ENCODE data around the gene LPCAT4. TPM values are rescaled to one million over a fixed set of nuclear protein-coding genes. Genes with fewer than 3 reads are reported as not detected.
"Not testable (repeated sequence)": the region's sequence is repeated elsewhere in the genome, so short reads cannot be mapped to it uniquely, and the experiment has no call there.

The LPCAT4 gene
- total RNA-seq, 1 experiment from 2014 or later = 49.2 TPM

DNA sequence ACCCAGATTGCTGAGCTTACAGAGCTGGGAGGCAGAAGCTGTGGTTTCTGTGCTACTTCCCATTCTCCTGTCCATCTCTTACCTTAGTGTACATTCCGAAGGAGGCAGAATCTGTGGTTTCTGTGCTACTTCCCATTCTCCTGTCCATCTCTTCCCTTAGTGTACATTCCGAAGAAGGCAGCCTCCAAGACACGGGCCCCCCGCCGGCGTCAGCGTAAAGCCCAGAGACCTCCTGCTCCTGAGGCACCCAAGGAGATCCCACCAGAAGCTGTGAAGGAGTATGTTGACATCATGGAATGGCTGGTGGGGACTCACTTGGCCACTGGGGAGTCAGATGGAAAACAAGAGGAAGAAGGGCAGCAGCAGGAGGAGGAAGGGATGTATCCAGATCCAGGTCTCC lies 12.7 kb downstream of the LPCAT4 start:
- H3K27me3 ChIP-seq (ENCODE audit: control insufficient read depth, insufficient read depth, low read length) = no peaks in the 10 kb centered on the region
- no peak overlapping the region for H3K4me3 ChIP-seq (ENCODE audit: insufficient read depth, low read depth, low read length)
- DNase-seq = no peak
- H3K36me3 ChIP-seq (replicated peaks; ENCODE audit: control insufficient read depth, insufficient read depth, low read length) = peaks cover 12% of the 10 kb centered on the region

DNA sequence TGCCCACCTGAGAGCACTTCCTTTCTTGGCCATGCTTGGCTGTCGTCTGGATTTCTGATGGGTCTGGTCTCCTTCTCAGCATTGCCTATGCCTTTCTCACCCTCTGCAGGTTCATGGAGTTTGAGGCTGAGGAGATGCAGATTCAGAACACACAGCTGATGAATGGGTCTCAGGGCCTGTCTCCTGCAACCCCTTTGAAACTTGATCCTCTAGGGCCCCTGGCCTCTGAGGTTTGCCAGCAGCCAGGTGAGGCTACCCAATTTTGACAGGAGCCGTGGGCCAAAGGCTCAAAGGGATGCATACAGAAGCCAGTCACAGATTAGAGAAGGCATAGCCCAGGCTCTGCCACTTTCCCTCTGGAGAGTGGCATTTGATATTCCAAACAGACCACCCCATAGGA lies 13.4 kb downstream of the LPCAT4 start:
- Histone ChIP-seq H3K36me3 (replicated peaks; ENCODE audit: control insufficient read depth, insufficient read depth, low read length) (peaks cover 10% of the 10 kb centered on the region), H3K27me3 (ENCODE audit: control insufficient read depth, insufficient read depth, low read length) (no peaks in the 10 kb centered on the region), H3K4me3 (ENCODE audit: insufficient read depth, low read depth, low read length) (no peak overlapping the region)
- DNase-seq = peak; percentile 51

DNA sequence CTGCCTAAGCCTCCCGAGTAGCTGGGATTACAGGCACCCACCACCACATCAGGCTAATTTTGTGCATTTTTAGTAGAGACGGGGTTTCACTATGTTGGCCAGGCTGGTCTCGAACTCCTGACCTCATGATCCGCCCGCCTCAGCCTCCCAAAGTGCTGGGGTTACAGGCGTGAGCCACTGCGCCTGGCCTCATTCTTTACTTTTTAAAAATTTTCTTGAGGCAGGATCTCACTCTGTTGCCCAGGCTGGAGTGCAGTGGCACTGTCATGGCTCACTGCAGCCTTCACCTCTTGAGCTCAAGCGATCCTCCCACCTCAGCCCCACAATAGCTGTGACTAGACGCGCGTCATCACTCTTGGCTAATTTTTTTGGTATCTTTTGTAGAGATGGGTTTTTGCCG lies 14.0 kb downstream of the LPCAT4 start:
- H3K36me3 ChIP-seq (replicated peaks; ENCODE audit: control insufficient read depth, insufficient read depth, low read length); H3K27me3 ChIP-seq (ENCODE audit: control insufficient read depth, insufficient read depth, low read length); H3K4me3 ChIP-seq (ENCODE audit: insufficient read depth, low read depth, low read length); DNase-seq: not testable (repeated sequence)

DNA sequence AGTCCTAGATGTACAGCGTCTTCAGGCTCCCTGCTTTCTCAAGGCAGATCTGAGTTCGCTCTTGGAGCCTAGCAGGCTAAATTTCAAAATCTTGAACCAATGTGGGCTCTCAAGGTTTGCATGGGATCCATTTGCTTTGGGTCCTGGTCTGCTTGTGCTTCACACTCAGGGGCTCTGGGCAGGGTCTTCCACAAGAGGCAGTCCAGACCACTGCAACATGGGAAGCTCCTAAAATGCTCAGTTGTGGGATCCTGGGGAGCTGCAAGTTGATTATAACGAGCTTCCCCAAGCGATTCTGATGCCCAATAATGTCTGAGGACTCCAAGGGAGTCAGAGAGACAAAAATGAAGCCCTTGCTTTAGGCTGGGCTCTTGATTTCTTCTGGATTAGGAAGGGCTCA lies 17.2 kb downstream of the LPCAT4 start:
- H3K4me3 ChIP-seq (ENCODE audit: insufficient read depth, low read depth, low read length) = no peak overlapping the region
- no peak for DNase-seq
- H3K27me3 ChIP-seq (ENCODE audit: control insufficient read depth, insufficient read depth, low read length) = no peaks in the 10 kb centered on the region
- H3K36me3 ChIP-seq (replicated peaks; ENCODE audit: control insufficient read depth, insufficient read depth, low read length) = 0 out of 2 replicates have a peak, but pooled peaks cover 1% of the 10 kb centered on the region

DNA sequence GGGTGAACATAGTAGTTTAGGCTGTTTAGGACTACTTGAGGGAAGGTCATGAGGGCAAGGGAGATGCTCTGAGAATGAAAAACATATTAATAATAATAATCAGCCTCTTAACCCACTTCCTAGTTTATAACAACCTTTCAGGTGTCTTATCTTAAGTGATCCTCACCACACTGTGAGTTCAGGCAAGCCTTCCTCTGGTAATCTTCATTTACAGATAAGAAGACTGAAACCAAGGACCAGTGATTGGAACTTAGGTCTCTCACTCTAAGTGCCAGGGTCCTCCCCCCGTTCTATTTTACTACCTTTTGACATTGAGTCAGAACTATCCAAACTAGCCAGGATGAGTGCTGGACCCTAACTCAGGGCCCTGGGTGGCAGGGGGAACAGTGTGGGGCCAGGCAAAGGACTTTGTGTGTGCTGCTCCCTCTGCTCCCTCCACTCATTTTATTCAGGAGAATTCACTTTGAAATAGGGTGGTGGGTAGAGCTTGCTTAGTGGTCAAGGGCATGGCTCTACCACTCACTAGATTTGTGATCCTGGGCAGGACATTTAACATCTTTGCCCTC lies 18.2 kb downstream of the LPCAT4 start:
- H3K4me3 ChIP-seq (ENCODE audit: insufficient read depth, low read depth, low read length) = no peak overlapping the region
- no peak for DNase-seq
- H3K27me3 ChIP-seq (ENCODE audit: control insufficient read depth, insufficient read depth, low read length) = no peaks in the 10 kb centered on the region
- H3K36me3 ChIP-seq (replicated peaks; ENCODE audit: control insufficient read depth, insufficient read depth, low read length) = no peaks in the 10 kb centered on the region

DNA sequence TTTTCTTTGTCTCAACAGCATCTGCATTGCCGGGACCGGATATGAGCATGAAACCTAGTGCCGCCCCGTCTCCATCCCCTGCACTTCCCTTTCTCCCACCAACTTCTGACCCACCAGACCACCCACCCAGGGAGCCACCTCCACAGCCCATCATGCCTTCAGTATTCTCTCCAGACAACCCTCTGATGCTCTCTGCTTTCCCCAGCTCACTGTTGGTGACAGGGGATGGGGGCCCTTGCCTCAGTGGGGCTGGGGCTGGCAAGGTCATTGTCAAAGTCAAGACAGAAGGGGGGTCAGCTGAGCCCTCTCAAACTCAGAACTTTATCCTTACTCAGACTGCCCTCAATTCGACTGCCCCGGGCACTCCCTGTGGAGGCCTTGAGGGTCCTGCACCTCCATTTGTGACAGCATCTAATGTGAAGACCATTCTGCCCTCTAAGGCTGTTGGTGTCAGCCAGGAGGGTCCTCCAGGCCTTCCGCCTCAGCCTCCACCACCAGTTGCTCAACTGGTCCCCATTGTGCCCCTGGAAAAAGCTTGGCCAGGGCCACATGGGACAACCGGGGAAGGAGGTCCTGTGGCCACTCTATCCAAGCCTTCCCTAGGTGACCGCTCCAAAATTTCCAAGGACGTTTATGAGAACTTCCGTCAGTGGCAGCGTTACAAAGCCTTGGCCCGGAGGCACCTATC lies 18.9 kb downstream of the LPCAT4 start:
- Histone ChIP-seq H3K27me3 (ENCODE audit: control insufficient read depth, insufficient read depth, low read length) (no peaks in the 10 kb centered on the region), H3K36me3 (replicated peaks; ENCODE audit: control insufficient read depth, insufficient read depth, low read length) (no peaks in the 10 kb centered on the region), H3K4me3 (ENCODE audit: insufficient read depth, low read depth, low read length) (no peak overlapping the region)
- DNase-seq = no peak

DNA sequence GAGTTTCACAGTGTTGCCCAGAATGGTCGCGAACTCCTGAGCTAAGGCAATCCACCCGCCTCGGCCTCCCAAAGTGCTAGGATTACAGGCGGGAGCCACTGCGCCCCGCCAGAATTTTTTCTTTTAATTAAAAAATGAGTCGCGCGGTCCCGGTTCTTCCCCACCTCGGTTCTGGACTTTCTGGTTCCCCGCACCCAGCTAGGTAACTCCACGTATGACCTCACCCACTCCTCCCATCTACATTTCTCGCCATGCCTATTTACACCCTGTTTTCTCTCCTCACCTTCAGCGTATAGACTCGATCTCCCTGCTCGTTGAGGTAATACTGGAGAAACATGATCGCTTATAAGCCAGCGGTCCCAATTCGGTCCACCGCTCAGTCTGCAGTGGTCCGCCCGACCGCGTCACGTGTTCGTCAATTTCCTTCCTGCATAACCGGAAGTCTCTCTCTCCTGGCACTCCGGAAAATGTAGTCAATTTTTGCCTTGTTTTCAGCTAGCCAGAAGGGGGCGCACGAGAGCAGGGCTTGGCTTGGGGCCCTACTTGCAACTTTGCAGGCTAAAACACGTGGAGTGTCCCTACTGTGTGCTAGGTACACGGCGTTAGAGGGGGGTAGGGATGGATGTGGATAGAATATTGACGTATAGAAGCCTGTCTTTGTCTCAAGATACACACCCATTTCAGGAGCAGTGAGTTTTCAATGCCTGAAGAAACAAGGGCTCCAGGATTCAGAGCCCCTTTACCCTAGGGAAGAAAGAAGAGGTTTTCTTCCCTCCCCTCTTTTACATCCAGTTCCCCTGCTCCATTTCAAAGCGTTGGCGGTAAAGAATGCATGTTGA lies 24.0 kb downstream of the LPCAT4 start, which contains the start of the genes NOP10 and NUTM1:
Gene NOP10, minus strand, starts transcription at position 400 of the 839 bp plus-strand sequence. Its CDS starts 63 bp downstream, at position 337.
Gene NUTM1, plus strand, starts transcription at position 579 of the 839 bp plus-strand sequence. CDS start 382 bp downstream, outside the sequence.
- Histone ChIP-seq H3K36me3 (replicated peaks; ENCODE audit: control insufficient read depth, insufficient read depth, low read length) (peaks cover 7% of the 10 kb centered on the region), H3K27me3 (ENCODE audit: control insufficient read depth, insufficient read depth, low read length) (no peaks in the 10 kb centered on the region), H3K4me3 (ENCODE audit: insufficient read depth, low read depth, low read length) (peak within 1 kb of the TSS; percentile 67)
- peak; percentile 72 for DNase-seq

DNA sequence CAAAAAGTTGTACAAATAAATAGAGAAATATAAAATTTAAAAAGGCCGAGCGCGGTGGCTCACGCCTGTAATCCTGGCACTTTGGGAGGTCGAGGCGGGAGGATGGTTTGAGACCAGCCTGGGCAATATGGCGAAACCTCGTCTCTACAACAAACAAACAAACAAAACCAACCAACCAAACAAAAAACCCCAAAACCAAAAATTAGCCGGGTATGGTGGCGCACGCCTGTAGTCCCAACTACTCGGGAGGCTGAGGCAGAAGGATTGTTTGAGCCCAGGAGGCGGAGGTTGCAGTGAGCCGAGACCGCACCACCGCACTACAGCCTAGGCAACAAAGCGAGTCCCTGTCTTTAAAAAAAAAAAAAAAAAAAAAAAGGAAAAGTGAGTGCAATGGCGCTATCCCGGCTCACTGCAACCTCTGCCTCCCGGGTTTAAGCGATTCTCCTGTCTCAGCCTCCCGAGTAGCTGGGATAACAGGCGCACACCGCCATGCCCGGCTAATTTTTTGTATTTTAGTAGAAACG lies 24.7 kb downstream of the LPCAT4 start:
- H3K4me3 ChIP-seq (ENCODE audit: insufficient read depth, low read depth, low read length) = peak overlapping the region; percentile 67
- H3K27me3 ChIP-seq (ENCODE audit: control insufficient read depth, insufficient read depth, low read length); DNase-seq; H3K36me3 ChIP-seq (replicated peaks; ENCODE audit: control insufficient read depth, insufficient read depth, low read length): not testable (repeated sequence)

DNA sequence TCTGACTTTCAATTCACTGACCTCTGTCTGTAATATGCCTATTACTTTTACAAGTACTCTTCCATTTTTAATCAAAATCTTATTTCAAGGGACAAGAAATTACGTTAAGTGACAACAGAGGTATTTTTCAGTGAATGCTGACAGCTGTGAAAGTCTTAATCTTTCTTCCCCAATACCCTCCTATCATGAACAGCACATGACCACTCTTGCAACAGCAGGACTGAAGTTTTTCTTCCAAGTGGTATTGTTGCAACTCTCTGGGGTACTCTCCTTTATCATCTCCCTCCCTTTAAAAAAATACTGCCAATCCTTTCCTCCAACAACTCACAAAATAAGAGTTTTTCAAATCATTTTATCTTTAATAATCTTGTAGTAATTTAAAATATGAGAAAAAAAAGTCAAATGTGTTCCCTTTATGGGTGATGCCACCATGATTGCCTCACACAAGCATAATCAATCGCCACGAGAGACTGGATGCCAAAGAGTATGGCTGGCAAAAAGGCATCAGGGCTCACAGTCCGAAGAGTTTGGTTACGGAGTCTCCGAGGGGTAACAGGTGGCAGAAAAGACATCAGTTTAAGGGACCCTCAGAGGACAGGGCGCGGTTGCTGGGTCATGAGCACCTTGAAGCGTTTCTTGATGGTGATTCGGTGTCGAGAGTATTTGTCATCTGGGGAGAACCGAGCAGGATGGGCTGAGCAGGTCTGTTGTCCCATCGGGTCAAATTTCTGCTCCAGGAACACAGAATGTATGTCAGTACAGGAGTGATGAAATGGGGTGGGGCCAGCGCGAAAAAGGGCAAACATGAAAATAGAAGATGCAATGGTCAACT lies 25.4 kb downstream of the LPCAT4 start:
- H3K27me3 ChIP-seq (ENCODE audit: control insufficient read depth, insufficient read depth, low read length) = no peaks in the 10 kb centered on the region
- peak overlapping the region; percentile 67; the same call in 1 of the 2 replicates for H3K4me3 ChIP-seq (ENCODE audit: insufficient read depth, low read depth, low read length)
- peaks cover 7% of the 10 kb centered on the region for H3K36me3 ChIP-seq (replicated peaks; ENCODE audit: control insufficient read depth, insufficient read depth, low read length)
- no peak for DNase-seq

DNA sequence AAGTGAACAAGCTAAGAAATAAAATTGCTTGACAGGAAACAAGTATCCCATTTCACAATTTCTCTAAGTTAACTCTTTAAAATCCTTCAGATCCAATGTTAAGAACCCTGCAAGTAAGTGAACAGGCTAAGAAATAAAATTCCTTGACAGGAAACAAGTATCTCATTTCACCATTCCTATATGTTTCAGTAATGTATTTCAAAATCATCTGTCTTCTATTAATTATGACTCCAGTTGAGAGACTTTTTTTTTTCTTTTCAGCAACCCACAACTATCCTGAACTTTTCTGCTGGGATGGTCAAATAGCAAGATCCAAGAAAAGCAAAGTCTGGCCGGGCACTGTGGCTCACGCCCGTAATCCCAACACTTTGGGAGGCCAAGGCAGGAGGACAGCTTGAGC lies 27.1 kb downstream of the LPCAT4 start:
- DNase-seq = no peak
- Histone ChIP-seq H3K4me3 (ENCODE audit: insufficient read depth, low read depth, low read length) (no peak overlapping the region), H3K36me3 (replicated peaks; ENCODE audit: control insufficient read depth, insufficient read depth, low read length) (peaks cover 7% of the 10 kb centered on the region), H3K27me3 (ENCODE audit: control insufficient read depth, insufficient read depth, low read length) (no peaks in the 10 kb centered on the region; the same call in 1 of the 2 replicates)

DNA sequence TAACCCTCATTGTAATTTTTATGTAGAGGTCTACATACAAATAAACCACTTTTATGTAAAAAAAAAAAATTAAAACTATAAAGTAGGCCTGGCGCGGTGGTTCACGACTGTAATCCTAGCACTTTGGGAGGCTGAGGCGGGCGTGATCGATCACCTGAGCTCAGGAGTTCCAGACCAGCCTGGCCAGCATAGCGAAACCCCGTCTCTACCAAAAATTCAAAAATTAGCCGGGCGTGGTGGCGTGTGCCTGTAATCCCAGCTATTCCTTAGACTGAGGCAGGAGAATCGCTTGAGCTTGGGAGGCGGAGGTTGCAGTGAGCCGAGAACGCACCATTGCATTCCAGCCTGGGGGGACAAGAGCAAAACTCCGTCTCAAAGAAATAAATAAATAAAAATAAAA lies 28.6 kb downstream of the LPCAT4 start:
- H3K4me3 ChIP-seq (ENCODE audit: insufficient read depth, low read depth, low read length) = peak overlapping the region; percentile 76
- peaks cover 7% of the 10 kb centered on the region for H3K36me3 ChIP-seq (replicated peaks; ENCODE audit: control insufficient read depth, insufficient read depth, low read length)
- no peak for DNase-seq

DNA sequence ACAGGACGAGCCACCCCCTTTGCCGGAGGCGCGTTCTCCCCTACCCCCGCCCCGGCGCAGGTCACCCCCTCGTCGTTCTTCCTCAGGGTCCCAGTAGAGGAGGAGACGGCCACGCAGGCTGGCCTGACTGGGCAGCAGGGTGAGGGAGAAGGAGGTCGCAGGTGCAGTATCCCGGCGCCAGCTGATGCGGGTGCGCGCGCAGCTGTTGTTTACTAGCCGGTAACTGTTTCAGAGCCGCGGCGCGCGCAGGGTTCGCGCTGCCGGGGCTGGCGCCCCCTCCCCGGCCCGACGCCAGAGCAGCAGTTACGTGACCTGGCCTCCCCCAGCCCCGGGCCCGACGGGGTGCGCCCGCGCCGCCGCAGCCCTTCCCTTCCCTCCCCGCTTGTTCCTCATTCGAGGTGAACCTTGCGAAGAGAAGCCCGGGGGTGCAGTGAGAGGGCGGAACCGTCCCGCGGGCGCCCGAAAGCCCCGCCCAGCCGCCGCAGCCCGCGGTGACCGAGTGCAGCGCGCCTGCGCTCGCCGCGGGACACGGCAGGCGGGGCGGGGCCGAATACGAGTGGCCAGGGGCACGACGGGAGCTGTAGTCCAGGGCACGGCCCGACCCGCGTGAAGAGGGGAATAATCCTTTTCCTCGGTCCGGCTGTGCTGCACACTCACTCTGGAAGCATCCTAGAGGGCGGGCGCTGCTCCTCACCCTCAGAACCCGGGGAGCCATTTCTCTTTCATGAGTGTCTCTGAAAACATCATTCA lies 29.3 kb downstream of the LPCAT4 start, which contains the start of gene SLC12A6:
Gene SLC12A6, minus strand, starts transcription at position 225 of the 750 bp plus-strand sequence. CDS start 1,101 bp downstream, outside the sequence.
- peak; percentile 96 for DNase-seq
- Histone ChIP-seq H3K36me3 (replicated peaks; ENCODE audit: control insufficient read depth, insufficient read depth, low read length) (peaks cover 7% of the 10 kb centered on the region), H3K27me3 (ENCODE audit: control insufficient read depth, insufficient read depth, low read length) (no peaks in the 10 kb centered on the region; the same call in 1 of the 2 replicates), H3K4me3 (ENCODE audit: insufficient read depth, low read depth, low read length) (peak within 1 kb of the TSS; percentile 76)

More for the DNA sequence above, 28.6 kb downstream of the LPCAT4 start:
- no peaks in the 10 kb centered on the region; the same call in 1 of the 2 replicates for H3K27me3 ChIP-seq (ENCODE audit: control insufficient read depth, insufficient read depth, low read length)

DNA sequence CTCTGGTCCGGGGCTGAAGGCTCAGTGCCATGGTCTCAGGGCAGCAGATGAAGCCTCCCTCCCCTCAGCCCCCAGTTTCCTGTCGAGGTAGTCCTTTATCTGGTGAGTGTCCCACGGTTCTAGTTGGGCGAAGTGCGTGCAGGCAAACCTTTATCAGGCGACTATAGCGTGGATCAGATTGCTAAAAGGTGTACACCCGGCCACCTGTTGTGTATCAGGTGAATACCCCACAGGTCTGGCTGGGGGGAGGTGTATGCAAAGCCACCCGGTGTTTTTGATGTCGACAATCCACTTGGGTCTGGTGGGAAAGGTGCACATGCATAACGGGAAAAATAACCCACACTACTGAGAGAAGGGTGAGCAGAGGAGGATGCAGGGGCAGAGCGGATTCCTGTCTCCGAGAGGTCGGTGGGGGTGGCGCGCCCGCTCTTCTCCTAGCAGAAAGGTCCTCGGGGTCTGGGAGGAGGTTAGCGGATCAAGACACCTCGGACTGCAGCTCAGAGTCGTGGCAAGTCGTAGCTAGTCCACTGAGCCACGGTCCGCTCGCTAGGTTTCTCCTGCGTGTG lies 29.9 kb downstream of the LPCAT4 start:
- H3K27me3 ChIP-seq (ENCODE audit: control insufficient read depth, insufficient read depth, low read length) = no peaks in the 10 kb centered on the region; the same call in 1 of the 2 replicates
- H3K36me3 ChIP-seq (replicated peaks; ENCODE audit: control insufficient read depth, insufficient read depth, low read length) = peaks cover 7% of the 10 kb centered on the region
- H3K4me3 ChIP-seq (ENCODE audit: insufficient read depth, low read depth, low read length) = peak overlapping the region; percentile 76
- DNase-seq = no peak

Measured in H7 (cell line).